ENCODE results near the gene RPTOR.
A peak's percentile ranks its signal among the peaks of the same experiment; 100 is the strongest.

RPTOR gene

DNA sequence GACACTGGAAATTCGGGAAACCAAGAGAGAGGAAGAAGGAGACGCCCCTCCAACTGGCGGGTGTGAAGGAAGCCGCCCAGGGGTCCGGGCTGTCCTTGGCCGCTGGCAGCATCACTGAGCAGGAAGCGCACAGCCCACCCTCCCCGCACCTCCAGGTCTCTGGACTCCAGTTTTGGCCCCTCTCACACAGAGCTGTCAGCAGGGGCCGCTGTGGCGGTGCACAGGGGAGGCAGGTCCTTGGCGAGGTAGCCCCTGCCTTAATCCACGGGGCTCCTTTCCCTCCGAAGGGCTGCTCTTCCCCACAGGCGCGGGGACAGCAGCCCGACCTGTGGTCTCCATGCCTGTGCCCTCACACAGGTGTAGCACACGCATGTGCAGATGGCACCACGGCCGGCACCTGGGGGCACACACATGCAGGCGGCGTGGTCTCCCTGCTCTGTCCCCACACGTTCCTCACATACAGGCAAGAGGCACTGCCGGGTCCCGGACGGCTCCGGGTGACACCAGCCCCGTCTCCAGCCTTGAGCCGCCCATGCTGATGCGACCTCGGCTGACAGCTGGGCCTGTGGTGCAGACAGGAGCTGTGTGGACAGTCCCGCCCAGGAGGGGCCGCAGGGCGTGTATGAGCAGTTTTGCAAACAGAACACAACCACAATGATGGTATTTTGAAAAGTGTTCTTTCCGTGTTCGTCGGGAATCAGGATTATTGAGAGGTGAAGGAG, 420.4 kb downstream of the RPTOR start:
- no peak for DNase-seq (ENCODE audit: low spot score)
- TF ChIP-seq, protein P1, sequence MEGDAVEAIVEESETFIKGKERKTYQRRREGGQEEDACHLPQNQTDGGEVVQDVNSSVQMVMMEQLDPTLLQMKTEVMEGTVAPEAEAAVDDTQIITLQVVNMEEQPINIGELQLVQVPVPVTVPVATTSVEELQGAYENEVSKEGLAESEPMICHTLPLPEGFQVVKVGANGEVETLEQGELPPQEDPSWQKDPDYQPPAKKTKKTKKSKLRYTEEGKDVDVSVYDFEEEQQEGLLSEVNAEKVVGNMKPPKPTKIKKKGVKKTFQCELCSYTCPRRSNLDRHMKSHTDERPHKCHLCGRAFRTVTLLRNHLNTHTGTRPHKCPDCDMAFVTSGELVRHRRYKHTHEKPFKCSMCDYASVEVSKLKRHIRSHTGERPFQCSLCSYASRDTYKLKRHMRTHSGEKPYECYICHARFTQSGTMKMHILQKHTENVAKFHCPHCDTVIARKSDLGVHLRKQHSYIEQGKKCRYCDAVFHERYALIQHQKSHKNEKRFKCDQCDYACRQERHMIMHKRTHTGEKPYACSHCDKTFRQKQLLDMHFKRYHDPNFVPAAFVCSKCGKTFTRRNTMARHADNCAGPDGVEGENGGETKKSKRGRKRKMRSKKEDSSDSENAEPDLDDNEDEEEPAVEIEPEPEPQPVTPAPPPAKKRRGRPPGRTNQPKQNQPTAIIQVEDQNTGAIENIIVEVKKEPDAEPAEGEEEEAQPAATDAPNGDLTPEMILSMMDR (IDR thresholded peaks at IDR 0.05; ENCODE audit: extremely low read depth, missing control alignments), result no peak

DNA sequence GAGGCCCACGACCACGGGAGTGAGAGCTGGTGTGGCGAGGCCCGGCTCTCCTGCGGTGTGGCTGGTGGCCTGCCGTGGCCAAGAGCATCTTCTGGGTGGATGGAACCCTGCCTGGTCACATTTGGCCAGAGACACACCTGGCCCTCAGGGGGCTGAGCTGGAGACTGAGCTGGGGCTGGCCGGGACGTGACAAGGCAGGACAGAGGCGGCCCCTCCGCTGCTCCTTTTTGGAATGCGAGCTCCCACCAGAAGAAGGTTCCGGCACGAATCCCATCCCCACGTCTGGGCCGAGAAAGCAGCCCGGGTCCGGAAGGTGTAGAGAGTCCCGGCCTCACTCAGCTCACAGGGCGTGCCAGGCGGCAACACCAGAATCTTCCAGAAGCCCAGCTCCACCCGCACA, 421.0 kb downstream of the RPTOR start:
- DNase-seq (ENCODE audit: low spot score), result no peak
- TF ChIP-seq, protein P1 (IDR thresholded peaks at IDR 0.05; ENCODE audit: extremely low read depth, missing control alignments), result no peak

DNA sequence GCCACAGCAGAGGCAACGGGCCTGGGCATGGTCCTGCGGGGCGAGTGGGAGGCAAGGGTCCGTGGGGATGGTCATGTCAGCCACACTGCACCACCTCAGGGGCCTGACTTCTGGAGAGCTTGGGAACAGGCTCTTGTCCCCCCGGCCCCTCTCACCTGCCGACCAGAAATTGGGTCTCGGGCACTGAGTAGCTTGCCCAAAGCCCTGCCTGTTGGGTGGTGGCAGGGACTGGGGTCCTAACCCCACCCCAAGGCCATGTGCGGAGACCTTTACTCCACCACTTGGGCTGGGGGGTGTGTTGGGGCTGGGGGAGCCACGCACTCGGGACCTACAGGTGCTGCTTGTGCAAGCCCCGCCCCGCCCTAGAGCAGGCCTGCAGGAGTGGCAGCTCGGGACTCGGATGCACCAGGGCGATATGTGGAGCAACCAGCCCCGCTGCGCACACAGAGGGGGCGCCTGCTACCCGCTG, 422.8 kb downstream of the RPTOR start:
- TF ChIP-seq, protein P1 (IDR thresholded peaks at IDR 0.05; ENCODE audit: extremely low read depth, missing control alignments), result no peak
- DNase-seq (ENCODE audit: low spot score), result no peak

DNA sequence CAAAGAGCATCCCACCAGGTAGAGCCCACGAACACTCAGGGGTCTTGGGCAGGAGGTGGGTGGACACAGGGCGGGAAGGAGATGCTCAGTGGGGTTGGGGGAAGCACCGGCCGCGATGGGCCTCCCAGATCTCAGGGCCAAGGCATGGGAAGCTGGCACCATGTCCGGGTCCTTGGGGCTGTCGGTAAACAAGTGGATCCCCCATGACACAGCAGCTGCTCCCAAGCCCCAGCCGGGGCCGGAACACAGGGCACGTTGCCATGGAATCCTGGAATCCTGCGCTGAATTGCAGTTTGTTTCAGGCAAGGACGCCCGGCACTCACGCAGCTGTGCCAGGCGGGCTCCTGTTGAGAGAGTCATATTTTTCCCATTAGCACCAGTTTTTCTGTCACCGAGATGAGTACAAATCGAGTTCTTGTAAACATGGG, 424.0 kb downstream of the RPTOR start:
- DNase-seq (ENCODE audit: low spot score), result no peak
- TF ChIP-seq, protein P1 (IDR thresholded peaks at IDR 0.05; ENCODE audit: extremely low read depth, missing control alignments), result no peak

DNA sequence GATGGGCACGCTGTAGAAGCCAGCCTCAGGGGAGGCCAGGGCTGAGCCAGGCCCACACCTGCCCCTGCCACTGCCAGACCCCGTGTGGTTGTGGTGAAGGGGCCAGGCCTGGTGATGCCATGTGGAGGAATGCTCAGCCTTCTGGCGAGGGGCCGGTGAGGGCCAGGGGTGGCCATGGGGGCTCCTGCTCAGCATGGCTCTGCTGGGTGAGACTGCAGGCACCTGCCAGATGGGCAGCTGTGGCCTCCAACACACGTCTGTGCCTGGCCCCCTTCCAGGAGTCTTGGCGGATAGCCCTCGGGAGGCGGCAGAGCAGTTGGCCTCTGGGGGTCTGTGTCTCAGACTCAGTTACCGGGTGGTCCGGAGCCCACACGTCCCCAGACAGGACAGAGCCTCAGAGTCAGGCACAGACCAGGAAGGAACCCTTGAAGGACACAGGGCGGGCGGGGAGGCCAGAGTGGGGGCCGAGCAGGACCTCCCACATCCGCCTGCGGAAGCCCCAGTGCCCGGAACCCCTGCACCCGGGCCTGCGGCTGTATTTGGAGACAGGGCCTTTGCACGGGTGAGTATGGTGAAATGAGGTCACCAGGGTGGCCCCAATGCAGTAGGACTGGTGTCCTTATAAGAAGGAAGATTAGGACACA, 424.5 kb downstream of the RPTOR start:
- TF ChIP-seq, protein P1 (IDR thresholded peaks at IDR 0.05; ENCODE audit: extremely low read depth, missing control alignments), result no peak
- DNase-seq (ENCODE audit: low spot score), result no peak

GRCh38 chr17:80969674-80970043, 425.0 kb downstream of the RPTOR start:
- TF ChIP-seq, protein P1 (IDR thresholded peaks at IDR 0.05; ENCODE audit: extremely low read depth, missing control alignments), result no peak
- DNase-seq (ENCODE audit: low spot score), result no peak

DNA sequence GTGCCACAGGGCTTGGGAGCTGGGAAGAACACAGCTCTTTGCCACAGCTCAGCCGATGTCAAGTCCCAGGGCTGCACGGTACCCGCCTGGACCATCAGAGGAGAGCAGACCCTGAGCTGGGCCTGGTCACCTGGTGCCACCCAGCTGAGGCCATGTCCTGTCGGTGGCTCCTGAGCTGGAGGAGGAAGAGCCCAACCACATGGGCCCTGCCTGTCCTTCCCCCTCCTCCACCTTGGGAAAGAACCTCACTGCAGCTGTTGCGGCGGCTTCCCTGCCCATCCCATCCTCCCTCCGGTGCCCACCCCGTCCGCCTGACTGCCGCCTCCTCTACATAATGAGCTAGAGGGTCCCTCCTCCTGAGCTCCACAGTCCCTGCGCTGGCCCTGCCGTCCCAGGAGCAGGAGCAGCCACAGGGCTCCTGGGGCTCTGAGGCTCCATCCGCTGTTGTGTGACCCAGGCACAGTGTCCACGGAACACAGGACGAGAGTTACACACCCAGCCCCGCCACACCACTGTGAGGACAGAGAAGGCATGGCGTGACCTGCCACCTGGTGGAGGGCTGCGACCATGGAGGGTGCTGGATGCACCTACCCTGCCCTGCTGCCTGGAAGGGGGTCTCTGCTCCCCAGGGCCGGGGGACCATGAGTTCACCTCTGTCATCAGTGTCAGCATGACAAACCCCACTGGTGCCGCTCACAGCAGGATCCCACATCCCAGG, 425.6 kb downstream of the RPTOR start:
- TF ChIP-seq, protein P1 (IDR thresholded peaks at IDR 0.05; ENCODE audit: extremely low read depth, missing control alignments), result peak; percentile 40
- DNase-seq (ENCODE audit: low spot score), result peak; percentile 87

Data from GM20000 (cell line).